GM19395 (cell line): ENCODE results near the gene MAPT.

Experiments
- ATAC-seq: cut with Tn5 transposase; IDR thresholded peaks from one replicate; pipeline ENCODE4 v1.9.1; 2021; ENCODE audit warnings: mild to moderate bottlenecking, moderate library complexity; ENCODE audit not compliant: unreplicated experiment

MAPT gene

DNA sequence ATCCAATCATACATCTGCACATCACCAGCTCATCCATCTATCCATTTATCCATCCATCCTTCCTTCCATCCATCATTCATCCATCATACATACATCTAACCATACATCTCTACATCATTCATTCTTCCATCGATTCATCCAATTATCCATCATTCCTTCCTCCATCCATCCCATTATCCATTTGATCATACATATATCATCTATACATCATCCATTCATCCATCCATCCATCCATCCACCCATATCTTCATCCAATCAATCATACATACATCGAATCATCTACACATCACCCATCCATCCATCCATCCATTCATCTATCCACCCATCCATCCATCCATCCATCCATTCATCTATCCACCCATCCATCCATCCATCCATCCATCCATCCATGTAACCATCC lies 75.4 kb downstream of the MAPT start:
- no peak for ATAC-seq

DNA sequence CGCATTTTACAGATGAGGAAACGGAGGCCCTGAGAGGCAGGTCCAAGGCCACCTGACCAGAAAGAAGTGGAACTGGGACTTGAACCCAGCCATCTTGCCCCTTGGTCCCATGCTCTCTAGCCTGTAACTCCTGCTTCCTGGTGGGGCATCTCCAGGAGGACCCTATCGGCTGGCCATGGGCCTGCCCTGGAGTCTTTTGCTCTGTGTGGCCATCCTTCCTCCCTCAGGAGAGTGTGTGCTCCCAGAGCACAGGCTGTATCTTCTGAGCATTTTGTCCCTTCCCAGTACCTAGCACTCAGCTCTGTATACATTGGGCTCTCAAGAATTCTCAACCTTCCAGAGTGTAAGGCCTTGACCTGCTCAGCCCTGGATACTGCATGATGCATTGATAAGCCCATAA lies 76.3 kb downstream of the MAPT start:
- no peak for ATAC-seq

DNA sequence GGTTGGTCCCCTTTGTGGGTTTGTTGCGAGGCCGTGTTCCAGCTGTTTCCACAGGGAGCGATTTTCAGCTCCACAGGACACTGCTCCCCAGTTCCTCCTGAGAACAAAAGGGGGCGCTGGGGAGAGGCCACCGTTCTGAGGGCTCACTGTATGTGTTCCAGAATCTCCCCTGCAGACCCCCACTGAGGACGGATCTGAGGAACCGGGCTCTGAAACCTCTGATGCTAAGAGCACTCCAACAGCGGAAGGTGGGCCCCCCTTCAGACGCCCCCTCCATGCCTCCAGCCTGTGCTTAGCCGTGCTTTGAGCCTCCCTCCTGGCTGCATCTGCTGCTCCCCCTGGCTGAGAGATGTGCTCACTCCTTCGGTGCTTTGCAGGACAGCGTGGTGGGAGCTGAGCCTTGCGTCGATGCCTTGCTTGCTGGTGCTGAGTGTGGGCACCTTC lies 77.4 kb downstream of the MAPT start:
- no peak for ATAC-seq

DNA sequence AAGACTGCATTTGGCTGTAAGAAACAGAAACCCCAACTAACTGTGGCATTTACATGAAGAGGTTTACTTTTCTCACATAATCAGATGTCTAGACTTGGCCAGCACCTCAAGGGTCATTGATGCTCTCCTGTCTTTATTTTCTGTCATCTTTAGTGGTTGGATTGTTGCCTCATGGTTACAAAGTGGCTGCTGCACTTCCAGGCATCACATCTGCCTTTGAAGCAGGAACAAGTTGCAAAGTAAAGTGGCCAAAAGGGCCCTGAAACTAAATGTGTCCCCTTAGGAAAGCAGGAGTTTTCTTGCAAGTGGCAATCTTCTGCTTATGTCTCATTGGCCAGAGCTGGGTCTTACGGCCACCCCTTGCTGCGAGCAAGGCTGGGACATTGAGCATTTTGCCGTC lies 78.2 kb downstream of the MAPT start:
- ATAC-seq = no peak

DNA sequence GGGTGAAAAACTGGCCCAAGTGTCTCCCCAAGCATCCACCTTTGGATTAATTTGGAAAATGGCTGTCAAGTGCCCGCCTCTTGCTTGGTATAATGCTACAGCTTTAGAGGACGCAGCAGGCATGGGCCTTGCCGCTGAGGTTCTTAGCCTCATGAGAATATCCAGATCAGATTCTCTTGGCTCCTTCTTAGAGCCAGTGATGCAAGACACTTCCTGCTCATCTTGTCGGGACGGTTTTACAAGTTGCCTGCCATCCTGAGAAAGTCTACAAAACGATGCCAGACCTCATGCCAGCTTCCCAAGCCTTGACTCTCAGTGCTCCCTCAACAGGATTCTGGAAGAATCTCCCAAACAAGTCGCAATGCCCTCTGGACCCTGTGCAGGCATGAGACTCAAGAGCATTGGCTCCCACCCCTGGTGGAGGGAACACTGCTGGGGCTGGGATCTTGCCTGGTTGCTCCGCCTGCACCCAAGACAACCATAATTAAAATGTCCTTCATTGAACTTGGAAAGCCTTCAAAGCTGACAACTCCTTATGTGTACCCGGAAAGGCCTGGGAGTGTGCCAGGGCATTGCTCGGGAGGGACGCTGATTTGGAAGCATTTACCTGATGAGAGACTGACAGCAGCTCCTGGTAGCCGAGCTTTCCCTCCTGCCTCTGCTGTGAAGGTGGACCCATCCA lies 78.9 kb downstream of the MAPT start:
- ATAC-seq = no peak

DNA sequence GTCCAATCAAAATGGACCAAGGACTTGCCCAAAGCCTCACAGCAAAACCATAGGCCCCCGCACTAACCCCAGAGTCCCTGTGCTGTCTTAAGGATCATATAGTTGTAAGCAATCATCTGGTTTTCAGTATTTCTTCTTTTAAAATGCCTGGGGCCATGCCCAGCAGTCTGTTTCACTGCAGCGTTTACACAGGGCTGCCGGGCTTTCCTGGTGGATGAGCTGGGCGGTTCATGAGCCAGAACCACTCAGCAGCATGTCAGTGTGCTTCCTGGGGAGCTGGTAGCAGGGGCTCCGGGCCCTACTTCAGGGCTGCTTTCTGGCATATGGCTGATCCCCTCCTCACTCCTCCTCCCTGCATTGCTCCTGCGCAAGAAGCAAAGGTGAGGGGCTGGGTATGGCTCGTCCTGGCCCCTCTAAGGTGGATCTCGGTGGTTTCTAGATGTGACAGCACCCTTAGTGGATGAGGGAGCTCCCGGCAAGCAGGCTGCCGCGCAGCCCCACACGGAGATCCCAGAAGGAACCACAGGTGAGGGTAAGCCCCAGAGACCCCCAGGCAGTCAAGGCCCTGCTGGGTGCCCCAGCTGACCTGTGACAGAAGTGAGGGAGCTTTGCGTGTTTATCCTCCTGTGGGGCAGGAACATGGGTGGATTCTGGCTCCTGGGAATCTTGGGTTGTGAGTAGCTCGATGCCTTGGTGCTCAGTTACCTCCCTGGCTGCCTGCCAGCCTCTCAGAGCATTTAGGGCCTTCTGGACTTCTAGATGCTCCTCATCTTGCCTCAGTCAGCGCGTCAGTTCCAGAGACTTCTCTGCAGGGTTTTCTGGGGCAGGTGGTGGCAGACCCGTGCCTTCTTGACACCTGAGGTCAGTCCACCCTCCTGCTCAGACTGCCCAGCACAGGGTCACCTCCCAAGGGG lies 79.8 kb downstream of the MAPT start:
- no peak for ATAC-seq

DNA sequence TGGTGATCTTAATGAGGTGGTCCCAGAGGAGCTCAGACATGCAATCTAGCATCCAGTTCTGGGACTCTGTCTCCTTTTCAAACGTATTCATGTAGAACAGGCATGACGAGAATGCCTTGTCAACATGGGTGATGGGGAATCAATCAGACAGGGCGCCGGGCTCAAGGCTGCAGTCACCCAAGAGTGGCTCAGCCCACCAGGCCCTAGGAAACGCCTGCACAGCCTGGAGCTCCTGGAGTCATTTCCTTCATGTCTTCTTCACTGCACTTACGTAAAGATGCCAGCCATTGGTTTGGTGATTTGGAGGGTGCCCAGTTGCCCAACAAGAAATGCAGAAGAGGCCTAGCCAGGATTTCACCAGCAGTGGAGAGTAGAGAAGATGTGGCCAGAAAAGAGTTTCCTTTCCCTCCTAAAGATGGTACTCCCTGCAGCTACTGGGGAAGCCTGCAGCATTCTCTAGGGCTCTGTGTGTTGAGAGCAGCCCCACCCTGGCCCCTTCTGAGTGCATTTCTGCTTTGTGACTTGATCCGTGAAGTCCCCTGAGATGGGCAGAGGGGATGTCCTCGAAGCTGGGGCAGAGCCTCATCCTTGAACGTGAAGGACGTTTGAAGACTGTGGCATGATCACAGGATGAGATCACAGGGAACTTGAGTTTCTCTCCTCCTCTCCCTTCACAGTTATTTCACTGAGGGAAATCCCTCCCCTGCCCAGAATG lies 80.7 kb downstream of the MAPT start:
- no peak for ATAC-seq

DNA sequence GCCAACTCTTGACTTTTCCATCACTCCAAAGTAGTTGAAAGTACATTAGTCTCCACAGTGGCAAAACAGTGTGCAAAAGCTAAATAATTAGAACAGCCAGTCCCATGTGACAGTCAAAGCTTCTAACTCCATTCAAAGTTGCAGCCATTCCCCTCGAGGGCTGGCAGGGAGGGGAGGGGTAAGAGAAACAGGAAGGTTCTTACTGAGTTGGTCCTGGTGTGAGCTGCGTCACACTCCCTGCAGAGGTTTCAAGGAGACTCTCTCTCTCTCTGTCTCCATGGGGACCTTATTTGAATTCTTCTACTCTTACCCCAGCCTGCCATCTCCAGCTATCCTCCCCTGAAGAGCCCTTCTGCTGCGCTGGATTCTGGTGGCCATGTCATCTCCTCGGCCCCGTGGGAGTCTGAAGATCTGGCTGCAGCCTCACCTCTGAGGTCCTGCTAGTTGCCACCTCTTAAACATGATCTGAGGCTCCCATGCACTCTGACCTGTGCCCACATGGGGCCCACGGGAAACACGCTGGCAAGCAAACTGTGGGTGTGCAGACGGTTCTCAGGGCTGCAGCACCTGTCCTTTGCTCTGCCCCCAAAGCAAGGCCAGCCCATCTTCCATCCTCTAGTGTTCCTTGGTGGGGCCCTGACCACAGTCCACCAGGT lies 81.4 kb downstream of the MAPT start:
- ATAC-seq = no peak

DNA sequence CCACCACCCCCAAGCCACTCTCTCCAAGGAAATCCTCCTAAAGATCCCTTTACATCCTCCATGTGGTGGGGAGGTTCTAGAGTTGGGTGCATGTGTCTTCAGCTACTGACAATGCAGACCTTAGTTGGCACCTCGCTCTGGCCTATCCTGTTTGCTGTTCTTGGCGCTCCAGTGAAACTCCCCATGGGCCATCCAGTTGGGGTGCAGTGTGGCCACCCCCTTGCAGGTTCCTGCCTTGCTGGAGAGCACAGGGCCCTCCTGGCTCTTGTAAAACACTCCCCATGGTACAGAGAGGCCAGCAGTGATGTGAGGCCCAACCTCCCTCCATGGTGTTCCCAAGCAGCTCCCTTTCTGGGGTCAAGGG lies 82.0 kb downstream of the MAPT start:
- ATAC-seq = no peak

DNA sequence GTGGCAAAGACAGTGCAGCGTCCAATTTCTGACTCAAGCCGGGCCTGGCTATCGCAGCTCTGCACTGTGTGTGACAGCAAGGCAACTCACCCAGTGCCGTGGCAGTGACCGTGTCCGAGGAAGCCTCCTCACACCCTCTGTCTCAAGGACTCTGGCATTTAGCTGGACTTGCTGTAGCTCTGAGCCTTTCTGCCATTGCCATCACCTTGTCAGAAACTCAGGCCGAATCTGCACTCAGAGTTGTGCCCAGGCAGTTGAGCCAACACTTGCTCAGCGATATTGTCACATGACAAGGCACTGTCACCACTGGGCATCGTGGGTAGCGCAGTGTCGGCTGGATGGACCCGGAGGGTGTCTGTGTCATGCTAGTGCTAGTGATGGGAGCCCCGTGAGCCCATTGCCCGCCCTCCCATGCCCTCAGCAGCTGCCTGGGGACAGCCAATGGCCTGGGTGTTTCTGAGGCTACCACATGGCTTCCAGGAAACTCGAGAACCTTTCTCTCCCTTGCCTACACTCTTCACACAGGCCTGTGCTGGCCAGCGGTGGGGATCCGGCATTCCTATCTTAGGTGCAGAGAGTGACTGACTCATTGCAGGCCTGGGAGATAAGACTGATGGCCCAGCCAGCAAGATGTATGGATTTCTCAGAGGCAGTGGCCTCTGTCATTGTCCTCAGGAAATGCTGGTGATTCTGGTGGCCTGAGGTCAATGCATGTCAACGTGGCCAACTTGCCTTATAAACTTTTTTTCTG lies 82.6 kb downstream of the MAPT start:
- ATAC-seq = no peak

DNA sequence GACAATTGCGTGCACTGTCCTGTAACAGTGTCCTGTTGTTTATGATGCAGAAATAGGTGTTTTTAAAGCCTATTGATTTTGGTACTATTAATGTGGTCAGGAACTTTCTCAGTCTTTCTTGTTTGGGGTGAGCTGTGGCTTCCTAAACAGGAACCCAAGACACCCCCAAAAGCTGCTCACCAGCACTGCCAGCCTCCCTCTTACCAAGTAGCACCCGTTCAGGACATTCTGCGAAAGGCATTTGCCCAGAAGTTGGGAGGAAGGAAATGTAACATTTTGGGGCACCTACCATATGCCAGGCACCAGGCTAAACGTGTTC lies 83.1 kb downstream of the MAPT start:
- ATAC-seq = no peak

DNA sequence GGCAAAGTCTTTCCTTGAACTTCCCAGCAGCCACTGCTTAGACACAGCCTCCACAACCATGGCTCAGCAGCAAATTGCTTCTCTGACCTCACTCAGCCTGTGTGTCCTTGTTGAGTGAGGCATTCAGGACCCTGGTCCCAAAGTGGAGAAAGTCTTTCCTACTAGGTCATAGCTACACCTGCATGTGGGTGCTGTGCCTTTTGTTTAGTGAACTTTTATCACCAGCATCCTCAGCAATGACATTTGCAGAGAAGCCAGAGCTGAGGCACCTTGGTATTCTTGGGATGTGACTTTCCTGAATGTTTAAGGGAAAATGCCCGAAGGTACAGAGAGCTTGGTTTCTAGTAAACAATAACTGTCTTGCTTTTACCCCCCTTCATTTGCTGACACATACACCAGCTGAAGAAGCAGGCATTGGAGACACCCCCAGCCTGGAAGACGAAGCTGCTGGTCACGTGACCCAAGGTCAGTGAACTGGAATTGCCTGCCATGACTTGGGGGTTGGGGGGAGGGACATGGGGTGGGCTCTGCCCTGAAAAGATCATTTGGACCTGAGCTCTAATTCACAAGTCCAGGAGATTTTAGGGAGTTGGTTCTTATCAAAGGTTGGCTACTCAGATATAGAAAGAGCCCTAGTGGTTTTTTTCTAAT lies 83.7 kb downstream of the MAPT start:
- ATAC-seq = no peak

DNA sequence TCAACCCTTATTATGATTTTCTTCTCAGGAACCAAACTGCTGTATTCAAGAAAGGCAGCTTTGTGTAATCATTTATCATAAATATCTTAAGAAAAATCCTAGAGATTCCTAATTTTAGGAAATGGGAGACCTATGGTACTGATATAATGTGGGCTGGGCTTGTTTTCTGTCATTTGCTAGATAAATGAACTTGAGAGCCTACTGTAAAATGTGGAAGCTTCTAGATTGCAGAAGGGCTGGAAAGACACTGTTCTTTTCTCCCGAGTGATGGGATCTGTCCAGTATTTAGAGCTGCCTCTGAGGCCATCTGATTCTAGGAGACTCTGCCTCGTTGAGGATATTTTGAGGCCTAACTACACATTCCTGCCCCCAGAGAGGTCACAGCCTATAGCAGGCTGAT lies 84.8 kb downstream of the MAPT start:
- no peak for ATAC-seq

DNA sequence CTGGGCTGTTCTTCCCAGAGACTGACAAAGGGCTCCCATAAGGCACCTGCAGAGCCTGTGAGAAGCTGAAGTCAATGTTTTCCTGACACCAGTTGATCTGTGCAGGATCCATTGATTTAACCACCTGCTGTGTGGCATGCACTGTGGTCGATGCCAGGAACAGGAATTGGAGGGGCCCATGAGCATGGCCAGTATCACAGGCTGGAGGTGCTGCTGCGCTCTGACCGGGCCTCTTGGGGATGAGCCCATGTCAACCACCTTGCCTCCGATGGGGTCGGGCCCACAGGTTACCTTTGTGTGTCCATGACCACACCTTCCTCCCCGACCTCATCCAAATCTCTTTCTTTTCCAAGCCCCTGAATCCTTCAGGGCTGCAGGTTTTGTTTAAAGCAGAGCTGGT lies 86.5 kb downstream of the MAPT start:
- ATAC-seq = no peak

DNA sequence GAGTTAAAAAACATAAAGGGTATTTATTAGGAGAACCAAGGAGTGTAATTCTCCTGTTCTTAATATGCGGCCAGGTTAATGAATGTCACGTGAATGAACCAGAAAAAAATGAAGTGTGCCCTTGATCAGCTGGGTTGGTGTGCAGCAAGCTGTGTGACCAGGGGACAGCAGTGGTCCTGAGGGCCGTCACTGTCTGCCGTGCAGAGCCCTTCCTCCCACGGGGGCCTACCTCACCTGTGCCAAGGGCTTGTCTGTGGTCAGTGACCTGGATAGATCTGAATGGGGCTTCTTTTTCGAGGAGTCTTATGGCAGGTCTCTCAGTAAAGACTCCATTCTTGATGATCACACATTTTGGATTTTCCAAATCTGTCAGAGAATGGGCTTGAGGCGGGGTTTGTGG lies 87.0 kb downstream of the MAPT start:
- ATAC-seq = no peak

DNA sequence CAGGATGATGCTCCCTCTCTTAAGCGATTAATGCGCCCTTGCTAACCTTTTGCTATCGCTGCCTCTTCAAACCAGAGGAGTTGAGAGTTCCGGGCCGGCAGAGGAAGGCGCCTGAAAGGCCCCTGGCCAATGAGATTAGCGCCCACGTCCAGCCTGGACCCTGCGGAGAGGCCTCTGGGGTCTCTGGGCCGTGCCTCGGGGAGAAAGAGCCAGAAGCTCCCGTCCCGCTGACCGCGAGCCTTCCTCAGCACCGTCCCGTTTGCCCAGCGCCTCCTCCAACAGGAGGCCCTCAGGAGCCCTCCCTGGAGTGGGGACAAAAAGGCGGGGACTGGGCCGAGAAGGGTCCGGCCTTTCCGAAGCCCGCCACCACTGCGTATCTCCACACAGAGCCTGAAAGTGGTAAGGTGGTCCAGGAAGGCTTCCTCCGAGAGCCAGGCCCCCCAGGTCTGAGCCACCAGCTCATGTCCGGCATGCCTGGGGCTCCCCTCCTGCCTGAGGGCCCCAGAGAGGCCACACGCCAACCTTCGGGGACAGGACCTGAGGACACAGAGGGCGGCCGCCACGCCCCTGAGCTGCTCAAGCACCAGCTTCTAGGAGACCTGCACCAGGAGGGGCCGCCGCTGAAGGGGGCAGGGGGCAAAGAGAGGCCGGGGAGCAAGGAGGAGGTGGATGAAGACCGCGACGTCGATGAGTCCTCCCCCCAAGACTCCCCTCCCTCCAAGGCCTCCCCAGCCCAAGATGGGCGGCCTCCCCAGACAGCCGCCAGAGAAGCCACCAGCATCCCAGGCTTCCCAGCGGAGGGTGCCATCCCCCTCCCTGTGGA lies 88.6 kb downstream of the MAPT start:
- no peak for ATAC-seq

DNA sequence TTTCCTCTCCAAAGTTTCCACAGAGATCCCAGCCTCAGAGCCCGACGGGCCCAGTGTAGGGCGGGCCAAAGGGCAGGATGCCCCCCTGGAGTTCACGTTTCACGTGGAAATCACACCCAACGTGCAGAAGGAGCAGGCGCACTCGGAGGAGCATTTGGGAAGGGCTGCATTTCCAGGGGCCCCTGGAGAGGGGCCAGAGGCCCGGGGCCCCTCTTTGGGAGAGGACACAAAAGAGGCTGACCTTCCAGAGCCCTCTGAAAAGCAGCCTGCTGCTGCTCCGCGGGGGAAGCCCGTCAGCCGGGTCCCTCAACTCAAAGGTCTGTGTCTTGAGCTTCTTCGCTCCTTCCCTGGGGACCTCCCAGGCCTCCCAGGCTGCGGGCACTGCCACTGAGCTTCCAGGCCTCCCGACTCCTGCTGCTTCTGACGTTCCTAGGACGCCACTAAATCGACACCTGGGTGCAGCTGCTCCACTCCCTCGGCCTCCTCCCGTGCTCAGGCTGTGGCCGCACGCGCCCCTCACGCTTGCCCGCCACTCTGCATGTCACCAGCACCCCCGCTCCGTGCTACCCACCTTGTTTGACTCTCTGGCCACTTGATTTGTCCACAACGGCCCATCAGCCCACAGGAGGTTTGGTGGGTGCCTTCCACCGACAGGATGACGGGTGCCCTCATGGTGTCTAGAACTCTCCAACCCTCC lies 89.4 kb downstream of the MAPT start:
- no peak for ATAC-seq

DNA sequence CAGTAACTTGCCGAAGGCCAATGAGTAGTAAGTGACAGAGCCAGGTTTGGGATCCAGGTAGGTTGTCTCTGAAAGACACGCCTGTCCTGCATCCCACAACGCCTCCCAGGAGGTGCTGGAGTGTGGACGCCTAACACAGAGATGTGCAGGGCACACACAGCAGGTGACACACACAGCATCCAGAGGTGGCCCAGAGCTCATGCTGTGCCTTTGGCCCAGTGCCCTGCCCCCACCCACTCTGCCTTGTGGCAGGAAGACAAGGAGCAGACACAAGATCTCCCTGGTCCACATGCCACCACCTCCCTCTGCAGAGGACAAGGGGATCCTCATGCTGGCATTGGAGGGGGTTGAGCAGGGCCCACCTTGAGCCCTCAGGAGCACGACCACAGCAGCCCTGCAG lies 90.0 kb downstream of the MAPT start:
- no peak for ATAC-seq

DNA sequence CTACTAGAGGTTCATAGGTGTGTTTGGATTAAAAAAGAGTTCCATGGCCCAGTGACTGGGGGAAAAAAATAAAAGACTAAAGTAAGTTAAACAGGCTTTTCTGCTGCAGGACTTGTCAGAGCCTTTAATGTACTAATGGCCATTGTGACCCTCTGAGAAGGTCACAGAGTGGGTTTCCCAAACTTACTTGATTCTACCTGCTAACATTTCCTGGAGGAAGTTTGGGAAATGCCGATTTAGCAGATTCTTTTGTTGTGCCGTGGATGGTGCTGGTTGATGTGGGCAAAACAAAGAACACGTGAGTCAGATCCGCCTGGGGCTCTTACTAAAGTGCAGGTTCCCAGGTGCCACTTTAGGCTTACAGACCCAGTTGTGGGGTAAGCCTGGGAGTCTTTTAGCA lies 91.1 kb downstream of the MAPT start:
- ATAC-seq = no peak
